K562 (cell line): ENCODE results near the gene CHAMP1. TPM values are rescaled to one million over a fixed set of nuclear protein-coding genes. Genes with fewer than 3 reads are reported as not detected.

Experiments used
- CCNT2 ChIP-seq: IDR thresholded peaks from 2 replicates; pipeline ENCODE4 v1.6.1; 2011; ENCODE audit warnings: borderline replicate concordance, low read depth, mild to moderate bottlenecking, moderate library complexity, mixed read lengths, low read length; ENCODE audit not compliant: insufficient read length; ENCODE audit errors: extremely low read depth
- CHD2 ChIP-seq: IDR thresholded peaks from 2 replicates; pipeline ENCODE4 v1.6.1; 2011; ENCODE audit warnings: low read depth, low read length
- GABPB1 ChIP-seq: sonication (generic); formaldehyde crosslinking; IDR thresholded peaks from 2 replicates; pipeline ENCODE4 v1.8.0; 2022; ENCODE audit warnings: mild to moderate bottlenecking, missing genetic modification reagents
- GTF2A2 ChIP-seq: IDR thresholded peaks from 2 replicates; pipeline ENCODE4 v1.6.1; 2016; ENCODE audit warnings: mild to moderate bottlenecking, missing genetic modification characterization, missing compliant biosample characterization
- L3MBTL2 ChIP-seq: fragments of 450-650 bp; IDR thresholded peaks from 2 replicates; pipeline ENCODE4 v1.6.1; 2016; ENCODE audit warnings: mild to moderate bottlenecking, moderate library complexity
- MAFG ChIP-seq: fragments of 450-650 bp; conservative IDR thresholded peaks from 2 replicates; pipeline ENCODE4 v1.6.1; 2016; ENCODE audit warnings: missing genetic modification characterization, missing compliant biosample characterization
- MNT ChIP-seq, 2 experiments: fragments of 450-650 bp; conservative IDR thresholded peaks; 2 replicates each; pipeline ENCODE4 v1.6.1; 2017; ENCODE audit warnings: mild to moderate bottlenecking in 2 of 2, moderate library complexity in 2 of 2
- MTF1 ChIP-seq: fragments of 250-450 bp; sonication (Bioruptor Pico); IDR thresholded peaks from 2 replicates; pipeline ENCODE4 v1.9.0; 2021; ENCODE audit warnings: moderate library complexity, mild to moderate bottlenecking, inconsistent platforms, borderline replicate concordance
- NFRKB ChIP-seq: fragments of 450-650 bp; IDR thresholded peaks from 2 replicates; pipeline ENCODE4 v1.6.1; 2016; ENCODE audit warnings: low read depth
- NR2C2 ChIP-seq, 2 experiments: fragments of 200-800 bp in 1 of 2; sonication (Bioruptor generic) in 1 of 2; sonication (generic) in 1 of 2; formaldehyde crosslinking in 1 of 2; IDR thresholded peaks; 2 replicates each; pipeline versions ENCODE4 v1.6.1 to v1.8.0; 2016 to 2022; ENCODE audit warnings: mild to moderate bottlenecking in 1 of 2, missing compliant biosample characterization in 1 of 2, missing genetic modification characterization in 1 of 2, missing genetic modification reagents in 1 of 2
- PYGO2 ChIP-seq: fragments of 450-650 bp; IDR thresholded peaks from 2 replicates; pipeline ENCODE4 v1.6.1; 2016; ENCODE audit warnings: mild to moderate bottlenecking, missing genetic modification characterization, moderate library complexity, missing compliant biosample characterization
- RB1 ChIP-seq: fragments of 450-650 bp; IDR thresholded peaks from 2 replicates; pipeline ENCODE4 v1.6.1; 2017; ENCODE audit warnings: low read depth, mild to moderate bottlenecking
- RBM34 ChIP-seq: fragments of 200-400 bp; formaldehyde crosslinking; IDR thresholded peaks from 2 replicates; pipeline ENCODE4 v1.6.1; 2018; ENCODE audit warnings: low read length, borderline replicate concordance; ENCODE audit not compliant: insufficient read depth
- SMAD1 ChIP-seq: fragments of 150-350 bp; IDR thresholded peaks from 2 replicates; pipeline ENCODE4 v1.6.1; 2014; ENCODE audit warnings: low read length, low read depth; ENCODE audit not compliant: partially characterized antibody
- SUPT5H ChIP-seq: fragments of 450-650 bp; IDR thresholded peaks from 2 replicates; pipeline ENCODE4 v1.6.1; 2016
- TEAD1 ChIP-seq, 2 experiments: fragments of 450-650 bp in 1 of 2; sonication (generic) in 1 of 2; formaldehyde crosslinking; IDR thresholded peaks; 2 replicates each; pipeline versions ENCODE4 v1.4.0 to v1.8.0; 2020 to 2022; ENCODE audit warnings: mild to moderate bottlenecking in 2 of 2, missing genetic modification reagents in 1 of 2
- ZBTB1 ChIP-seq: sonication (generic); formaldehyde crosslinking; IDR thresholded peaks from 2 replicates; pipeline ENCODE4 v1.8.1; 2023; ENCODE audit warnings: missing genetic modification reagents, low read depth, mild to moderate bottlenecking, borderline replicate concordance
- ZFP36 ChIP-seq: fragments of 150-350 bp; IDR thresholded peaks from 2 replicates; pipeline ENCODE4 v1.6.1; 2018; ENCODE audit warnings: low read length, low read depth; ENCODE audit not compliant: partially characterized antibody
- ZNF384 ChIP-seq: IDR thresholded peaks from 2 replicates; pipeline ENCODE4 v1.6.1; 2012; ENCODE audit warnings: low read depth, low read length, improper control_type of control experiment
- ZNF431 ChIP-seq: sonication (generic); formaldehyde crosslinking; IDR thresholded peaks from 2 replicates; pipeline ENCODE4 v1.8.0; 2022; ENCODE audit warnings: mild to moderate bottlenecking, missing genetic modification reagents
- polyA plus RNA-seq, 8 experiments: library from polyadenylated mRNA; depleted of rRNA in 4 of 8; stranded (reverse) in 5 of 8; unstranded in 3 of 8; fragments of >200 nt; fragmentation: Nextera tagmentation in 2 of 8; fragmentation: Illumina TruSeq in 1 of 8; extraction: Ambion mirVana in 2 of 8; extraction: Trizol in 1 of 8; gene quantifications; 2 replicates each; pipeline versions ENCODE4 v1.2.1 to v1.2.3, GENCODE V29; 2011 to 2014; ENCODE audit warnings: inconsistent platforms in 1 of 8, missing spikeins in 1 of 8
- total RNA-seq, 7 experiments: library from RNA; depleted of rRNA in 6 of 7; stranded (reverse); fragments of >200 nt in 6 of 7; fragmentation: Illumina TruSeq in 2 of 7; extraction: Trizol in 2 of 7; gene quantifications; 2 replicates each; pipeline versions ENCODE4 v1.2.1 to v1.2.3, GENCODE V29; 2011 to 2021; ENCODE audit warnings: low replicate concordance in 1 of 7
- TF ChIP-seq, protein P1 (sequence below): fragments of 250-450 bp; sonication (Bioruptor Pico); IDR thresholded peaks from 2 replicates; pipeline ENCODE4 v1.8.0; 2022; ENCODE audit warnings: inconsistent platforms, mild to moderate bottlenecking, moderate library complexity, borderline replicate concordance
- TF ChIP-seq, protein P2 (sequence below): fragments of 450-650 bp; formaldehyde crosslinking; IDR thresholded peaks from 2 replicates; pipeline ENCODE4 v1.4.0; 2022; ENCODE audit warnings: missing genetic modification characterization

CHAMP1 gene
- total and polyA plus RNA-seq, 9 of the 15 experiments (the other 6 are each of a cell fraction or from before 2014, with no cell fraction given), result 0.70 to 40.6 (median 15.3) TPM

- TF ChIP-seq MNT (conservative IDR thresholded peaks at IDR 0.05) (peak in 1 of 2 experiments; percentile 31; a peak in 3 of 4 replicates), SUPT5H (peak; percentile 71), PYGO2 (tag) (no peak), GABPB1 (CRISPR knock-in tag) (peak; percentile 70; the same call in 1 of the 2 replicates), RBM34 (no peak), ZFP36 (no peak), TEAD1 (CRISPR knock-in tag; IDR thresholded peaks at IDR 0.05) (0 out of 4 replicates have a peak, but pooled peaks of 1 of the 2 experiments have one; percentile 33), SMAD1 (no peak), CHD2 (peak; percentile 52; the same call in 1 of the 2 replicates), CCNT2 (peak; percentile 92), NR2C2 (CRISPR knock-in tag; IDR thresholded peaks at IDR 0.05) (no peak), NR2C2 (tag; IDR thresholded peaks at IDR 0.05) (peak; percentile 48; the same call in 1 of the 2 replicates), NFRKB (peak; percentile 26), ZNF384 (no peak), L3MBTL2 (peak; percentile 89), GTF2A2 (tag) (no peak), ZBTB1 (CRISPR knock-in tag) (peak; percentile 84; the same call in 1 of the 2 replicates), MTF1 (CRISPR knock-in tag) (no peak), MAFG (tag) (no peak), ZNF431 (CRISPR knock-in tag) (0 out of 2 replicates have a peak, but pooled peaks have one; percentile 25), RB1 (peak; percentile 84)
- TF ChIP-seq, protein P1, sequence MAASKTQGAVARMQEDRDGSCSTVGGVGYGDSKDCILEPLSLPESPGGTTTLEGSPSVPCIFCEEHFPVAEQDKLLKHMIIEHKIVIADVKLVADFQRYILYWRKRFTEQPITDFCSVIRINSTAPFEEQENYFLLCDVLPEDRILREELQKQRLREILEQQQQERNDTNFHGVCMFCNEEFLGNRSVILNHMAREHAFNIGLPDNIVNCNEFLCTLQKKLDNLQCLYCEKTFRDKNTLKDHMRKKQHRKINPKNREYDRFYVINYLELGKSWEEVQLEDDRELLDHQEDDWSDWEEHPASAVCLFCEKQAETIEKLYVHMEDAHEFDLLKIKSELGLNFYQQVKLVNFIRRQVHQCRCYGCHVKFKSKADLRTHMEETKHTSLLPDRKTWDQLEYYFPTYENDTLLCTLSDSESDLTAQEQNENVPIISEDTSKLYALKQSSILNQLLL (CRISPR knock-in tag), result no peak
- TF ChIP-seq, protein P2, sequence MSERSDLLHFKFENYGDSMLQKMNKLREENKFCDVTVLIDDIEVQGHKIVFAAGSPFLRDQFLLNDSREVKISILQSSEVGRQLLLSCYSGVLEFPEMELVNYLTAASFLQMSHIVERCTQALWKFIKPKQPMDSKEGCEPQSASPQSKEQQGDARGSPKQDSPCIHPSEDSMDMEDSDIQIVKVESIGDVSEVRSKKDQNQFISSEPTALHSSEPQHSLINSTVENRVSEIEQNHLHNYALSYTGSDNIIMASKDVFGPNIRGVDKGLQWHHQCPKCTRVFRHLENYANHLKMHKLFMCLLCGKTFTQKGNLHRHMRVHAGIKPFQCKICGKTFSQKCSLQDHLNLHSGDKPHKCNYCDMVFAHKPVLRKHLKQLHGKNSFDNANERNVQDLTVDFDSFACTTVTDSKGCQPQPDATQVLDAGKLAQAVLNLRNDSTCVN, result no peak
Measured at GRCh38 chr13:114314074-114314912, at the start of gene CHAMP1 (continued).
